GM18508 (cell line): ENCODE data around the gene HOMER2.
"Not testable (repeated sequence)": the region's sequence is repeated elsewhere in the genome, so short reads cannot be mapped to it uniquely, and the experiment has no call there.

Experiments used
- ATAC-seq: cut with Tn5 transposase; IDR thresholded peaks from one replicate; pipeline ENCODE4 v1.9.1; 2021; ENCODE audit warnings: moderate number of reproducible peaks; ENCODE audit not compliant: insufficient read depth, unreplicated experiment

HOMER2 gene

DNA sequence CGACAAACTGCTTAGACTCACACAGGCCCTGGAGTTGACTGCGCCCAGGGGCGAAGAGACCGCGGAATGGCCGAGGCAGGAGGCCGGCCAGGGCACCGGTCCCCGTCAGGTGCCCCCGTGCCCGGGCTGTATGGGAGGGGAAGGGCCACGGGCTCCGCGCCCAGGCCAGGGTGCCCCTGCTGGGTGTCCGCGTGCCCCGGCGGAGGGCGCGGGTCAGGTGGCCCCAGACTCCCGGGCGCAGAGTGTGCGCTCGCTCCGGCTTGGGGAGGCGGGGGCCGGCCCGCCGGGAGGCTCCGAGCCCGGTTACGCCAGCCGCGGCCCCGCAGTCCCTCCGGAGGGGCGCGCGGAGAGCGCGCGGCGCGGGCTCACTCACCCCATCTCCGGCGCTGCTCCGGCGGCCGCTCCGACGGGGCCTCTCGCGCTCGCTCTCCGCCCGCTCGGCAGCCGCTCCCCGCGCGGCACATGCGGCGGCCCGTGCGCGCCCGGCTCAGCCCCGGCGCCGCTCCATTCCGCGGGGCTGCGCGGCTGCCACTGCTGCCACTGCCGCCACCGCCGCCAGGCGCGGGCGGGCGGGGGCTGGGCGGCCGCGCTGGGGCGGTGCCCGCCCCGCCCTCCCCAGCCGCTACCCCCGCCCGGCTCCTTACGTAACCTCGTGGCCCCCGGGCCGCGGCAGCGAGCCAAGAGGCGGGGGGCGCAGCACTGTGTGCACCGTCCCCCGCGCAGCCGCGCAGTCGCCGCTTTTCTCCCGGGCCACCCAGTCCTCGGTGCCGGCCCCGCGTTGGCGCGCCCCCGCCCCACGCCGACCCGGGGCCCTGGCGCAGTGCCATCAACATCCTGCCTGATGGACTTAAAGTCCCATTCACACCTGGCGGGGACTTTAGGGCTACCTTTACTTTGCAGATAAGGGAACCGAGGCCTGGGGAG lies at the start of gene HOMER2:
TSS of gene HOMER2 (minus strand) at position 563 of the 924 bp plus-strand sequence. CDS start at position 378, 185 bp downstream.
- ATAC-seq = no peak

DNA sequence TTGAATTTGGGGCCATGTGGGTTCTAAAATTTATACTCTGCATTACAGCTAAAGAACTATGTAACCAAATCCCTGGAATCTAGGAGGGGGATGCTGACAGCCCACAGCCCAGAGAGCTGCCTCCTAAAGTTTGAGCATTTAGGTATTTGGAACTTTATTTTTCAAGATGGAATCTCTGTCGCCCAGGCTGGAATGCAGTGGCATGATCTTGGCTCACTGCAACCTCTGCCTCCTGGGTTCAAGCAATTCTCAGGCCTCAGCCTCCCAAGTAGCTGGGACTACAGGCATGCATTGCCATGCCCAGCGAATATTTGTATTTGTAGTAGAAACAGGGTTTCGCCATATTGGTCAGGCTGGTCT lies 48.1 kb upstream of the HOMER2 start:
- ATAC-seq = not testable (repeated sequence)

DNA sequence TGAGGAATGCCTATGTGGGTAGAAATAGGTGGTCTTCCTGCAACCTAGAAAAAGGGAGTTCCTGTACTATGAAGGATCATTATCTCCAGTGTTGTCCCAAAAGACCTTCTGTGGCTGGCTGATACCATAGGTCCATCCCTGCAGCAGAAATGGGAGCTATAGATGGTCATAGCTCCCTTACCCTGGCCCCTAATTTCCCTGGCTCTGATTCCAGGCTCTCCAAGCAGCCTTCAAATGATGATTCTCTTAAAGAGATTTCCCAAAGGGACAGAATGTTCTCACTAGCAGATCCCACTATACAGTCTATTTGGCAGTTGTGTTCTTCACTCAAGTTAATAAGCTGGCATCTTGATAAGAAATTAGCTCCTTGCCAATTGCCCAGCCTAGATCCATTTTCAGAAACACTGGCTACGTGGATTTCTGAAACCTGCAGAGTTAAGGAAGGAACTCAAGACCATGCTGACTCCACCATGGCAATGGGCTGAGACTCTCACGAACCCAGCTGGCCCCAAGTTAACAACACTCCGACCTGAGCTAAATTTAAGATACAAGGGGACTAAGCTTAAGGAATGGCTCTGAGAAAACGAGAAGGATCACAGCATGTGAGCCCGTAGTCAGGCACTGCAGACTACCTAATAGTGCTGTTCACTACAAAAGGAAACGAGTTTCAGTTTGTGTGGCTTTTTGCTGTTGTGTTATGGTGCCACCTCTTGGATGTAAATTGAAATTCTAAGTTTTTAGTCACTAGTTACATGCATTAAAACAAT lies 47.6 kb upstream of the HOMER2 start:
- peak; percentile 69 for ATAC-seq

DNA sequence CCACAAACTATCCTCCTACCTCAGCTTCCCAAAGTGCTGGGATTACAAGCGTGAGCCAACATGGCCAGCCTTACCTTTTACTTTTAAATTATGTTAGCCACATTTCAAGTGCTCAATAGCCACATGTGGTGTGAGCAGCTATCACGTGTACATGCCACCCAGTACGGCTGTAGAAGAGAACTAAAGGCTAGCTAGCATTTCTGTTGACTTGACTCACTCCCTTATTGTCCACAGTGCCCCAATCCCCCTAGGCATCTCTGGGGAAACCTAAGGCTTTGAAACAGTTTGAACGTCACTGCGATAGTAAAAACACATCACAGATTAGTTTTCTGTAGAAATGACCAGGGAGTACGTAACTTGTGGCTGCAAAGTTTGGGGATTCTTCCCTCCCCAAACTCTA lies 46.9 kb upstream of the HOMER2 start:
- ATAC-seq = no peak

DNA sequence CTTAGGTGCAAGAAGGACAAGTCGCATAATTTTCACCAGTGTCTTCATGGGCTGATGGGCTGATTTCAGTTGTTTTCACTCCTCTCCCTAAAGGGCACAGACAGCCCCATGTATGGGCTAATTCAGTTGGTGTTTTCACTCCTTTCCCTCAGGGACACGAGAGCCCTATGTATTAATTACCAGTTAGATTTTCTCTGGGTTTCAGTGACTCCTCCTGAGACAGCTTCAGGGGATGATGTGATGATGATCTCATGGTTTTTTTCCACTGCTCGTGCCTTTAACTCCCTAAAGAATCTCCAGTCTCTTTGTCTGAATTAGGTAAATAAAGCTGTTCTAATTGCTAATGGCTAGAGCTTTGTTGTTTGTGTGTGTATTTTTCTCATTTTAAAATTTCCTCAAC lies 43.4 kb upstream of the HOMER2 start:
- no peak for ATAC-seq

DNA sequence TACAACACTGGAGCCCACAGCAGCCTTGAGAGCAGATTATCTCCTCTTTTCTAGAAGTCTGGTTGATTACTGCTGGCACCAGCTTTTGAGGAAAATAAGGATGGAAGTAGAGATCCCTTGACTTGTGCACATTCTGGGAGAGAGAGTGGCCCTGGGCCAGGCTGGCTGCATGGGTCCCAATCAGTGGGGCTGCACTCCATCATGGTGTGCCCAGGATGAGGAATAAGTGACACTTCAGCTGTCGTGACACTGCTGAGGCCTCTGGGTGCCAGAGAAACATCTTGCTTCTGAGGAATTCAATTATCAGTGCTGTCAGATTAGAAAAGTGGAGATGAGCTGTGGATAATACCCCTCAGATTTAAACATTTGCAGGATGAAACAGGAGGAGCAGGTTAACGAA lies 42.6 kb upstream of the HOMER2 start:
- ATAC-seq = no peak

DNA sequence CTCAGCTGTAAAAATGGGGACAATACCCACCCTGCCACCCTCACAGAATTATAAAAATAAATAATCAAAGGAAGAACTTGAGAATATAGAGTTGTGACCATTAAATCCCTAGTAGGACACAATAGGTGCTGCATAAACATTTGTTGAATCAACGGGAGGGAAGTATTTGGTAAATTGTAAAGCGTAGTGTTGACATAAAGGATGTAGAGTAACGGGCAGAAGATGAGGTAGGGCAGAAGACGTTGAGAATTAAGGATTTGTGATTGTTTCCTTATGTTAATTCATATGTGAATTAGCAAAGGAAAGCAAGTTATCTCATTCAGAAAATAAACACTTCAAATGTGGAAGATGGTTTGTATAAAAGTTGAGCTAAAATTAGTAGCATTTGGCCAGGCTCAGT lies 40.6 kb upstream of the HOMER2 start:
- no peak for ATAC-seq

DNA sequence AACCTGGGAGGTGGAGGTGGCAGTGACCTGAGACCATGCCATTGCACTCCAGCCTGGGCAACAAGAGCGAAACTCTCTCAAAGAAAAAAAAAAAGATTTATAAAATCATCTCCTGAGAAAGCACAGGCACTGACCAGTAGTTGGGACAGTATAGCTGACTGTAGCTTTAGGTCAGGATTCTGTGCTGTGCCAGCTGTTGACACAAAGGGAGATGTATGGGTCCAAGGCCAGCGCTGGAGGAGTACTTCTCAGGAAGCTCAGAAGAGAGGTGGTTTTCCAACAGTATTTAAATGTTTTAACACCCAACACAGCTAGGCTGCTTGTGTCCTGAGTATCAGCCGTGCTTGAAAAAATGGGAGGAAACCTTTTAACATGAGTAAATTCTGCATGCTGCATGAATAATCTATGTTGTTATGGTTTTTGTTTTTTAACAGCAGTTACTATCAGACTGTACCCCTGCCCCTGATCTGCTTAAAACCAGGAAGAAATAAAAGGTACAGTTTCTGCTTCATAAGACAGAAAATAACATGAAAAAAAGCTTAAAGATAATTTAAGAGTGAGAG lies 40.0 kb upstream of the HOMER2 start:
- no peak for ATAC-seq

DNA sequence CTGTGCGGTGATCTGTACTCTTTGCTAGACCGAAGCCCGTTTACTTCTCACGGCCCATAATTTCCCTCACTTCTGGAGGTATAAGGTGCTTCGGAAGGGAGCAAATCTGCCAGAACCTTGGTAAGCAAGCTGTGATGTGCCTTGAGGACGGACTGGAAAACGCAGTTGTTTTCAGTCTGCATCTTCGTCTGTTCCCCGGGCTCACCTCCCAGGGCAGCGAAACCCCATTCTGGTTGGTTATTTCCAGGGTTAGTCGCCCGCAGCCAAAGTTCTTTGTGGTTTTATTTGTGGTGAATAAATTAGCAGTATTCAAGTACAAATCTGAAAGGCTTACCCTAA lies 33.9 kb upstream of the HOMER2 start:
- no peak for ATAC-seq

DNA sequence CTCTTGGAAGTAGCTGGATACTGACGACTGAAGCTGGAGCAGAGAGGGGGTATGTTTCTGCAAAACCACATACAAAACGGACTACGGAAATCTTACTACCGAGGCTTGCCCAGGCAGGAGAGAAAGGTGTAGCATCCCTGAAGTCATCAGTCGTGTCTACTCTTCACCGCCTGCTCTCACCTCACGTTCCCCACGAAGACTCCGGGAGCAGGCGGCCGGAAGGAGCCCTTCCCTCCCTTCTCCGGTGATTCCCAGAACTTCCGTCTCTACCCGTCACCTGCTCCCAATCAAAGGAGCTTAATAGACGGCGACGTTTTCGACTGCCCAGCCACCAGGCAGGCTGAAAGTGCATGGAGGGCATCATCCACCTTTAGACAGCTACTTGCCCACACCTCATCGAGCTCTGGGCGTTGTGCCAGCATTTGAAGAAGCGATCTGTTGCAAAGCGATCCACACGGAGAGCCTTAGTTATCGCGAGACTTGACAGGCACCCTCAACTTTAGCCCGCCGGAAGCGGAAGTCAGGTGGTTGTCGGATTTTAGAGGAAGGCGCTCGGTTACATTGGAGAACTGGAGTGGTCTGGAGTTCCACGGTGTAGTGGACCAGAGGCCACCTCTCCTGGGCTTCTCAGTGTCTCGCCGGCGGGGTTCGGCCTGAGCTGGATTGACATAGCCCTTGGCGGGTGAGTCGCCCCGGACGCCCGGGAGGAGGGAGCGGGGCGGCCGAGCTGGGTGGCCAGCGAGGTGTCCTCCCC lies 33.3 kb upstream of the HOMER2 start, which contains the start of gene RAMAC:
TSS of gene RAMAC (plus strand) at position 523 of the 754 bp plus-strand sequence. CDS start 2,809 bp downstream, outside the sequence.
- peak; percentile 67 for ATAC-seq

DNA sequence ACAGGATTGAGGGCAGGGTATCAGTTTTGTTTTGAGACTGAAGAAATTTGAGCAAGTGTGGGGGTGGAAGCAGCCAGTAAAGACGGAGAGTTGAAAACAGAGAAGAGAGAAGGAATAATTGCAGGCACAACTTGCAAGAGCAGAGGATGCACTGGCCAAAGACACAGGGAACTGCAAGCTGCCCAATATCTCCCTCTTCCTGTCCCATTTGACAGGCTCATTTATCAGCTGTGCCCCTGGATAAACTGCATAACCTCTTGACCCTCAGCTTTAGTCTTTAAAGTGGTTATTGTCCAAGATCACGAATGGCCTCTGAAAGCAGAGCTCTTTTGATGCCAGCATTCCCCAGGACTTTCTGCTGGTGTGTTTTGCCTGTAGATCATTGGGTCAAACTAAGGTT lies 28.5 kb upstream of the HOMER2 start:
- ATAC-seq = no peak

DNA sequence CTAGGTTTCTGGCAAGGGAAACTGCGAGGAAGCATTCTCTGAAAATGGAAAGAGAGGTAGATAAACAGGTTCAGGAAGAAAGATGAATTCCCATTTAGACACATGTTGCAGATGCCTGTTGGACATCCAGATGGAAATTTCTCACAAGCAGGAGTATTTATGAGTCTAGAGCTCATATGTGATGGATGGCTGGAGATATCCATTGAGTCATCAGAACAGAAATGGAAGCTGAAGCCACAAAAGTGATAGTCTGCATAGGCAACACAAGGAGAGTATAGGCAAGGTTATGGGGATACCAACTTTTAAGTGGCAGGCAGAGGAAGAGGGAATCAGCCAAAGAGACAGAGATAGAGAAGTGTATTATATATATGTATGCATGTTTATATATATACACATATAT lies 27.2 kb upstream of the HOMER2 start:
- no peak for ATAC-seq

DNA sequence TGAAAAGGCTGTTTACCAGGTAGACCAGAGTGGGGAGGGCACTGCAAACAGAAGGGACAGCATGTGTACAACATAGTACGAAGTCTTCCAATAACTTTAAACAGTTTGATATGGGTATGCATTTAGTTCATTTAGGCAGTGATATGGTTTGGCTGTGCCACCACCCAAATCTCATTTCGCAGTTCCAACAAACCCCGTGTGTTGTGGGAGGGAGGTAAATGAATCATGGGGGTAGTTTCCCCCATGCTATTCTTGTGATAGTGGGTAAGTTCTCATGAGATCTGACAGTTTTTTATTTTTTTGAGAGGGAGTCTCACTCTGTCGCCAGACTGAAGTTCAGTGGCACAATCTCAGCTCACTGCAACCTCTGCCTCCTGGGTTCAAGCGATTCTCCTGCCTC lies 25.9 kb upstream of the HOMER2 start:
- ATAC-seq = no peak

DNA sequence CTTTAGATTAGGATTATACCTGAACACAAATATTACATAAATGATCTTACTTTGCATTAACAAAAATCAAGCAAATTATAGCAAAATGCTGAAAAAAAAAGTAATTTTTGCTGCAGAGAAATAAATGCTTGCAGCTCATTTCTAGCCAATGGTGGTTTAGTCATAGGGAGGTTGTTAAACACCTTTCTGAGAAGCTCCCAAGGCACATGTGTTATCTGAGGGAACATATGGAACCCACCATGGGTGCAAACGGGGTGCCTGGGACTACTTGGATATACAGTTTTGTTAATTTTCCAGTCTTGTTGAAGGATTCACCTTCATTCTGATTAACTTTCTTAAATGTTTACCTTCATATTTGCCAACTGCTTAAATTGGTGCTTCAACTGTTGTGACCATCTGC lies 24.6 kb upstream of the HOMER2 start:
- no peak for ATAC-seq

DNA sequence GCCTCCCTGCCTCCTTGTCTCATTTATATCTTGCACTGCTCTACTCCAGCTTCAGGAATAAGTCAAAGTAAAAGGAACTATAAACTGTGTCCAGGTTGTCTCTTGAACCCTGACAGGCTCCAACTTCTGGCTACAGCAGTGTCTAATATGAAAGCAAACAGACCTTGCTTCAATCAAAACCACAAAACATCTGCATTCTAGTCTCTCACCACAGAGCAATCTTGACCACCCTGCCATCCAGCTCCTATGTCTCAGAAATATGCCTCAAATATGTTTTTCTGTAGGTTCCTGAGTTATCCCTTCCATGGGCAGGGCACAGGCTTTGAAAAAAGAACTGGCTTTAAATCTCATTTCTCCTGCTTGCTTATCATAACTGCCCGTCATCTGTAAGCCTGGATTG lies 20.5 kb upstream of the HOMER2 start:
- no peak for ATAC-seq

DNA sequence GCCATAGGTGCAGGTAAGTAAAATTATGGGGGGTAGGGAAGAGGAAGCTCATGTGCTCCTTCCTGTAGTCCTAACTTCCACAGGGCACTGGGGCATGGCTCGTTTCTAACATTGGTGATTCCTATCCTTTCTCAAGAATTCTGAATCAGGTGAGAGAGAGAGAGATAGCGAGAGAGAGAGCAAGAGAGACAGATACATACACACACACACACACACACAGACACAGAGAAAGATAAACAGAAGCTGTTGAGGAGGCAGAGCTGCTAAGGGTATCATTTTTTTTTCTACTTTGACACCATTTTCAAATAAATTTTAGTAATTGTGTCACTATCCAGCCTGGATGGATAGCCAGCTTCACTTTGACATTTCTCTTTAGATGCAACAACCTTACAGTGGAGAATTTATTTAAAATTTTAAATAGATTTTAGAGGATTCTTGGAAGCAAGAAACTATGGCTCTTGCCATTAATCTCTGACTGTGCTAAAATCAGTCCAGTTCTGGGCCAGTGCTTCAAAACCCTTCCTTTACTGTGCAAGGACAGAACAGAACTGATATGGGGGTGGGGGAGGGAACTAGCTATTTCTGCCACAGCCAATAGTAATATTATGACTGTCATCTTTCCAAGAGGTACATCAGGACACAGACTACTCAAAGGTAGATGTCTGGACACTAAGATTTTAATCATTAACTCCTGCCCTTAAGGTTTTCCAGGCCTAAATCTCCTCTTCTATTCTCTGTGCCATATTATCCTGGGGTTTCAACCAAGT lies 18.9 kb upstream of the HOMER2 start:
- ATAC-seq = no peak

DNA sequence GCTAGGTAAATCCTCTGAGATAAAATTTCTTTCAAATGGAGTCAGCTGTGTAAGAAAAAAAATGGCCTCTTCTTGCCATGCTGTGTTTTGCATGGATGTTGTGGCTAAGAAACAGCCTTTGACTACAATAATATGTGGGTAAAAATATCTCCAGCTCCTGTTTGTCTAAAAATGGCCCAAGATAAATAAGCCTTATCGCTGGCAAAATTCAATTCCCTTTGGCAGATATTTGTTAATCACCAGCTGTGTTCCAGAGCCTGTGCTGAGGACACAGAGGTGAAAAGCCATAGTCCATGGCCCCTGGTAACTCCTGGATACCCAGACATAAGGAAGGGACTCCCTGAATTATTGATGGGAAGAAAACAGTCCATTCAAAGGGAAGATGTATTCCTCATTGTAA lies 18.2 kb upstream of the HOMER2 start:
- ATAC-seq = no peak

DNA sequence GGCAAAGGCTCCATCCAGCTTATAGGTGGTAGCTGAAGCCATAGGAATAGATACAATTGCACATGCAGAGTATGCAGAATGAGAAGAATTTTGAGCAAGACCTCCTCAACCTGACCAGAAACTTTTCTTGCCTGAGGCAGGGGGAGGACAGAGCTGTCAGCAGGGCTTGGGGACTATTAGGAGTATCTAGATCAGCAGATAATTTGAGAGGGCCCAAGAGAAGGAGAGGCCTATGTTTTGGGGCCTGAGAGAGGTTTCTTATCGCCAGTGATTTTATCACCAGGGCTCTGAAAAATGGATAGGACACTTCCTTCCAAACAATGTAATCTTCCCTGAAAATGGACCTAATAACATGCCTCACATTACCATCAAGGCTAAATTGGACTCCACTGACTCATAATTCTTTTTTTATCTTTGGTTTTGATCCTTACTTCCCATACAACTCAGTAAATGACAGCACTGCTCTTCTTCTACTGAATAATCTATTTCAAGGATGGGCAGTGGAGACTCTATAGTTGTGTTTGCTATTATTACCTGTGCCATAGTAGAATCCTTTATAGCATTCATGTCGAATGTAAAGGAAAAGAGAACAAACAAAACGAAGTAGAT lies 17.7 kb upstream of the HOMER2 start:
- no peak for ATAC-seq

DNA sequence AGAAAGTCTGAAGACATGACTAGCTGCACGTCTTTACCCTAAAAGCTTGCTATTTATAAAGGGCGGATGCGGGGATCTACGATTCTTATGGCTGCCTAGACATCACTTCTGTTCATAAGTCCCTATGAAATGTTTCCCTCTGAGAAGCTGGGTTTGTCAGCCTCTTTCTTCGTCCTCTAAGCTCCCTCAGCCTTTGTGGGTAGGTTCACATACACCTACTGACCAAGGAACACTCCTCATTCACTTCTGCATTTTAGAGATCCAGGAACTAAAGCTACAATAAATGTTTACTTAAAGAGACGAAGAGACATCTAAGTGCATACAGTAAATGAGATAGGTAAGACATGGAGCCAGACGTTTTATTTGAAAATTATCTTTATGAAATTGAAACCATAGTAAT lies 16.8 kb upstream of the HOMER2 start:
- no peak for ATAC-seq
